HG03060 (cell line): ENCODE measurements around the gene CALY.
"Not testable (repeated sequence)": the region's sequence is repeated elsewhere in the genome, so short reads cannot be mapped to it uniquely, and the experiment has no call there.

ENCODE experiments used
- ATAC-seq: cut with Tn5 transposase; IDR thresholded peaks from one replicate; pipeline ENCODE4 v1.9.1; 2021; ENCODE audit warnings: low read depth, moderate number of reproducible peaks; ENCODE audit not compliant: unreplicated experiment

The CALY gene

GRCh38 chr10:133367461-133367860 is 30.8 kb upstream of the CALY start:
- ATAC-seq = not testable (repeated sequence)

GRCh38 chr10:133366751-133367150 is 30.1 kb upstream of the CALY start:
- ATAC-seq = no peak

- no peak for ATAC-seq
Observed at GRCh38 chr10:133366130-133366478, 29.4 kb upstream of the CALY start.

GRCh38 chr10:133365461-133366129 is 28.9 kb upstream of the CALY start:
- ATAC-seq = no peak

- no peak for ATAC-seq
Observed at GRCh38 chr10:133364645-133365431, 28.1 kb upstream of the CALY start.

GRCh38 chr10:133362846-133363245 is 26.1 kb upstream of the CALY start:
- ATAC-seq = no peak

- ATAC-seq = no peak
Observed at GRCh38 chr10:133361773-133362441, 25.2 kb upstream of the CALY start.

GRCh38 chr10:133361227-133361626 is 24.5 kb upstream of the CALY start:
- ATAC-seq = no peak

- no peak for ATAC-seq
Observed at GRCh38 chr10:133359972-133360610, 23.4 kb upstream of the CALY start.

- no peak for ATAC-seq
Observed at GRCh38 chr10:133359554-133359971, 22.9 kb upstream of the CALY start.

- ATAC-seq = no peak
Observed at GRCh38 chr10:133358925-133359310, 22.2 kb upstream of the CALY start.

GRCh38 chr10:133358162-133358924 is 21.6 kb upstream of the CALY start:
- no peak for ATAC-seq

- peak; percentile 37 for ATAC-seq
Observed at GRCh38 chr10:133357285-133358161, 20.8 kb upstream of the CALY start, which contains the start of gene FUOM. Gene FUOM (minus strand): TSS chr10:133358019. CDS start chr10:133358007, 12 bp downstream.

- ATAC-seq = no peak
Observed at GRCh38 chr10:133356549-133357284, 20.0 kb upstream of the CALY start.

GRCh38 chr10:133355991-133356390 is 19.3 kb upstream of the CALY start:
- ATAC-seq = no peak

- ATAC-seq = no peak
Observed at GRCh38 chr10:133355266-133355665, 18.6 kb upstream of the CALY start.

GRCh38 chr10:133354672-133355240 is 18.1 kb upstream of the CALY start:
- ATAC-seq = no peak

- ATAC-seq = no peak
Observed at GRCh38 chr10:133353988-133354605, 17.4 kb upstream of the CALY start.
